GM19043 (cell line): ENCODE results near the gene COG7.
A peak's percentile ranks its signal among the peaks of the same experiment; 100 is the strongest.
"Not testable (repeated sequence)": the region's sequence is repeated elsewhere in the genome, so short reads cannot be mapped to it uniquely, and the experiment has no call there.

Experiments
- ATAC-seq: cut with Tn5 transposase; IDR thresholded peaks from one replicate; pipeline ENCODE4 v1.9.1; 2021; ENCODE audit warnings: low read depth; ENCODE audit not compliant: unreplicated experiment

COG7 gene

GRCh38 chr16:23452572-23453337, at the start of gene COG7:
COG7 (minus strand) TSS chr16:23453189; CDS start chr16:23452994, 195 bp downstream.
- ATAC-seq = peak; percentile 64

- no peak for ATAC-seq
These were observed 49.5 kb upstream of the COG7 start for GRCh38 chr16:23502466-23502865.

GRCh38 chr16:23501291-23501690, 48.3 kb upstream of the COG7 start:
- ATAC-seq = no peak

- no peak for ATAC-seq
These were observed 47.9 kb upstream of the COG7 start for GRCh38 chr16:23500862-23501225.

- ATAC-seq = no peak
These were observed 47.3 kb upstream of the COG7 start for GRCh38 chr16:23500212-23500861.

- no peak for ATAC-seq
These were observed 46.8 kb upstream of the COG7 start for GRCh38 chr16:23499801-23500200.

GRCh38 chr16:23498863-23499262, 45.9 kb upstream of the COG7 start:
- ATAC-seq = no peak

GRCh38 chr16:23497543-23497868, 44.5 kb upstream of the COG7 start:
- no peak for ATAC-seq

GRCh38 chr16:23496821-23497542, 44.0 kb upstream of the COG7 start:
- no peak for ATAC-seq

GRCh38 chr16:23495671-23496070, 42.7 kb upstream of the COG7 start:
- no peak for ATAC-seq

- no peak for ATAC-seq
These were observed 41.2 kb upstream of the COG7 start for GRCh38 chr16:23494188-23494587.

- ATAC-seq = no peak
These were observed 38.8 kb upstream of the COG7 start for GRCh38 chr16:23491490-23492391.

- no peak for ATAC-seq
These were observed 33.5 kb upstream of the COG7 start for GRCh38 chr16:23486480-23486879.

- no peak for ATAC-seq
These were observed 32.9 kb upstream of the COG7 start for GRCh38 chr16:23485841-23486240.

GRCh38 chr16:23485257-23485614, 32.2 kb upstream of the COG7 start:
- no peak for ATAC-seq

GRCh38 chr16:23484510-23485256, 31.7 kb upstream of the COG7 start:
- ATAC-seq = no peak

- not testable (repeated sequence) for ATAC-seq
These were observed 30.5 kb upstream of the COG7 start for GRCh38 chr16:23483492-23483891.

GRCh38 chr16:23482778-23483177, 29.8 kb upstream of the COG7 start:
- ATAC-seq = peak; percentile 49

GRCh38 chr16:23480257-23480656, 27.3 kb upstream of the COG7 start:
- no peak for ATAC-seq

- no peak for ATAC-seq
These were observed 26.1 kb upstream of the COG7 start for GRCh38 chr16:23479138-23479537.
